ENCODE results near the gene ERCC3. TPM values are rescaled to one million over a fixed set of nuclear protein-coding genes. Genes with fewer than 3 reads are reported as not detected.
A peak's percentile ranks its signal among the peaks of the same experiment; 100 is the strongest.

Gene ERCC3
- total RNA-seq, 1 donor from 2014 or later = 68.9 TPM

GRCh38 chr2:127220768-127221527 lies 73.0 kb downstream of the ERCC3 start:
- Histone ChIP-seq H3K27ac (peak overlapping the region; percentile 84), H3K4me1 (peaks cover 22% of the 10 kb centered on the region), H3K9ac (no peak overlapping the region), H2AFZ (replicated peaks) (peak overlapping the region; percentile 72), H3K36me3 (no peaks in the 10 kb centered on the region), H3K27me3 (peaks cover 14% of the 10 kb centered on the region), H4K20me1 (ENCODE audit: low read depth) (no peaks in the 10 kb centered on the region), H3K9me3 (ENCODE audit: low read depth) (no peaks in the 10 kb centered on the region), H3K4me2 (peak overlapping the region; percentile 88), H3F3A (ENCODE audit: low read depth) (peaks cover 15% of the 10 kb centered on the region), H3K4me3 (peak overlapping the region; percentile 100), H3K79me2 (ENCODE audit: low read depth) (peaks cover 32% of the 10 kb centered on the region)
- Mint-ChIP-seq H3K9me3 (peaks cover 2% of the 10 kb centered on the region), H3K36me3 (no peaks in the 10 kb centered on the region), H3K27ac (peak overlapping the region; percentile 94), H3K4me1 (peaks cover 23% of the 10 kb centered on the region), H3K4me3 (peak overlapping the region; percentile 98), H3K27me3 (ENCODE audit: insufficient read depth, low read depth) (peaks cover 9% of the 10 kb centered on the region)
- TF ChIP-seq CTCF (IDR thresholded peaks at IDR 0.05) (no peak), EZH2 (IDR thresholded peaks at IDR 0.05) (no peak), EZH2phosphoT487 (IDR thresholded peaks at IDR 0.05) (no peak)
- peak; percentile 65 for DNase-seq (ENCODE audit: low spot score)

DNA sequence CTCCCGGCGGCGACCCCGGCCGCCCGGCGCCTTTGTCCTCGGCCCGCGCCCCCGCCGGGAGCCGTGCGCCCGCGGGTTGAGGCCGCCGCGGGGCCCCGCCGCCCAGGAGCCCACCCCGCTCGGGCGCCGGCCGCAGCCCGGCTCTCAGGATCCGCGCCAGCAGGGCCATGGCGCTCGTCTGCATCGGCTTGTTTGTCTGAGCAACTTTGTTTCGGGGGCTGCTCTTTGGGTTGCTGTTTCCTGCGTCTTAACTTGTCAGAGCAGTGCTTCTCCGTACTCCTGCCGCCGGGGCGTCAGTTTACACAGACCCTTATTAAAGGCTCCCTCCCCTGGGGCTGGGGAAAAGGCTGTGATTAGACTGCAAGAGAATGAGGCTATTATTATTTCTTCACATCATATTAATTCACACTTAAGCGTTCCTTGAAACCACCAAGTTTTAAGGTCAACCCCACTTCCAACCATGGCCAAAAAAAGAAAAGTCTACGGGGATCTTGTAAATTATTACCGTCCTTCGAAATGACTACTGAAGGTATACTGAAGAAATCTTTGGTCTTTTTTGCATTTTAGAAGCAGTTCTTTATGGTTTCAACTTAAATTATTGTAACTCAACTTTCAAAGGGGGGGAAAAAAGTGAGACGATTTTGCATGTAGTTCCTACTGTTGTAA lies 73.7 kb downstream of the ERCC3 start, which contains the start of gene CYP27C1:
Gene CYP27C1 (minus strand): TSS at position 198 of the 666 bp plus-strand sequence. CDS start 29 bp downstream, at position 169.
- Mint-ChIP-seq H3K4me1 (peaks cover 20% of the 10 kb centered on the region), H3K27ac (peak within 1 kb of the TSS; percentile 94), H3K36me3 (no peaks in the 10 kb centered on the region), H3K9me3 (peaks cover 2% of the 10 kb centered on the region), H3K27me3 (ENCODE audit: insufficient read depth, low read depth) (peaks cover 9% of the 10 kb centered on the region), H3K4me3 (peak within 1 kb of the TSS; percentile 98)
- H3K4me2 ChIP-seq = peak within 1 kb of the TSS; percentile 88
- H3K27me3 ChIP-seq = peaks cover 14% of the 10 kb centered on the region
- H2AFZ ChIP-seq (replicated peaks) = peak within 1 kb of the TSS; percentile 93
- peak within 1 kb of the TSS; percentile 100 for H3K4me3 ChIP-seq
- peaks cover 20% of the 10 kb centered on the region for H3K4me1 ChIP-seq
- no peaks in the 10 kb centered on the region for H4K20me1 ChIP-seq (ENCODE audit: low read depth)
- peaks cover 15% of the 10 kb centered on the region for H3F3A ChIP-seq (ENCODE audit: low read depth)
- H3K36me3 ChIP-seq = no peaks in the 10 kb centered on the region
- peak within 1 kb of the TSS; percentile 84 for H3K27ac ChIP-seq
- TF ChIP-seq CTCF (IDR thresholded peaks at IDR 0.05) = no peak
- TF ChIP-seq EZH2 (IDR thresholded peaks at IDR 0.05) = no peak
- no peak for TF ChIP-seq EZH2phosphoT487 (IDR thresholded peaks at IDR 0.05)
- H3K9ac ChIP-seq = peak within 1 kb of the TSS; percentile 60
- H3K9me3 ChIP-seq (ENCODE audit: low read depth) = no peaks in the 10 kb centered on the region
- DNase-seq (ENCODE audit: low spot score) = peak; percentile 81
- peaks cover 39% of the 10 kb centered on the region for H3K79me2 ChIP-seq (ENCODE audit: low read depth)

- Mint-ChIP-seq H3K4me3 (peak overlapping the region; percentile 89), H3K36me3 (no peaks in the 10 kb centered on the region), H3K4me1 (peaks cover 16% of the 10 kb centered on the region), H3K27me3 (ENCODE audit: insufficient read depth, low read depth) (peaks cover 9% of the 10 kb centered on the region), H3K9me3 (peaks cover 2% of the 10 kb centered on the region), H3K27ac (no peak overlapping the region)
- peak overlapping the region; percentile 84 for H3K27ac ChIP-seq
- H3K27me3 ChIP-seq = peaks cover 14% of the 10 kb centered on the region
- DNase-seq (ENCODE audit: low spot score) = peak; percentile 78
- H3K9me3 ChIP-seq (ENCODE audit: low read depth) = no peaks in the 10 kb centered on the region
- H3F3A ChIP-seq (ENCODE audit: low read depth) = peaks cover 15% of the 10 kb centered on the region
- peak overlapping the region; percentile 93 for H2AFZ ChIP-seq (replicated peaks)
- H3K4me3 ChIP-seq = peak overlapping the region; percentile 100
- H3K4me1 ChIP-seq = peaks cover 15% of the 10 kb centered on the region
- no peaks in the 10 kb centered on the region for H4K20me1 ChIP-seq (ENCODE audit: low read depth)
- peak overlapping the region; percentile 60 for H3K9ac ChIP-seq
- TF ChIP-seq CTCF (IDR thresholded peaks at IDR 0.05) (no peak), EZH2phosphoT487 (IDR thresholded peaks at IDR 0.05) (no peak), EZH2 (IDR thresholded peaks at IDR 0.05) (no peak)
- H3K36me3 ChIP-seq = no peaks in the 10 kb centered on the region
- peaks cover 43% of the 10 kb centered on the region for H3K79me2 ChIP-seq (ENCODE audit: low read depth)
- peak overlapping the region; percentile 88 for H3K4me2 ChIP-seq
Measured at GRCh38 chr2:127219171-127220070, 74.5 kb downstream of the ERCC3 start.
